Endothelial cell of umbilical vein (primary cell): ENCODE data around the gene IL34. TPM values are rescaled to one million over a fixed set of nuclear protein-coding genes. Genes with fewer than 3 reads are reported as not detected.

Experiments
- BruUV-seq: library from RNA; stranded (reverse); fragments of 400-500 nt; replicated peaks from 2 replicates; lab custom pipeline; 2021; lab: Mats Ljungman, UMichigan
- CTCF ChIA-PET: fragments of 300-600, 350-600 bp; sonication (Branson Sonifier 250); formaldehyde crosslinking; loops from one replicate; lab custom pipeline; 2021; ENCODE audit warnings: antibody characterized with exemption, inconsistent platforms; lab: Charles Lee
- POLR2A ChIA-PET: fragments of 300-600, 350-600 bp; sonication (Branson Sonifier 250); formaldehyde crosslinking; loops from one replicate; lab custom pipeline; 2021; ENCODE audit warnings: antibody characterized with exemption, inconsistent platforms; lab: Charles Lee
- DNase-seq: peaks from one replicate; pipeline ENCODE4 v3.0.0-alpha.2; 2011; ENCODE audit warnings: low read depth, low spot score
- FAIRE-seq: peaks from 2 replicates; lab custom pipeline; 2011; peaks lifted over from hg19 to GRCh38; lab: Jason Lieb, UNC
- H2AFZ ChIP-seq: 2 replicates; pipeline ENCODE4 v1.6.0; 2012; ENCODE audit warnings: low read depth, low read length, control low read depth, inconsistent platforms
- H3K27ac ChIP-seq: 2 replicates; pipeline ENCODE4 v1.5.1; 2011; ENCODE audit warnings: low read depth, mild to moderate bottlenecking, control low read depth, low read length, moderate library complexity; ENCODE audit not compliant: insufficient read depth
- H3K27me3 ChIP-seq, 2 experiments: 2 replicates each; pipeline versions ENCODE4 v1.6.0 to v1.6.1; 2011; ENCODE audit warnings: low read length in 2 of 2, mixed read lengths in 1 of 2; ENCODE audit not compliant: control insufficient read depth in 2 of 2, insufficient read depth in 2 of 2
- H3K36me3 ChIP-seq, 2 experiments: 2 replicates in 1 of 2; 3 replicates in 1 of 2; pipeline ENCODE4 v1.5.1; 2011; ENCODE audit warnings: low read length in 2 of 2, mild to moderate bottlenecking in 1 of 2, moderate library complexity in 1 of 2; ENCODE audit not compliant: control insufficient read depth in 2 of 2, insufficient read depth in 2 of 2; ENCODE audit errors: extremely low read depth in 1 of 2
- H3K4me1 ChIP-seq: 3 replicates; pipeline ENCODE4 v1.5.1; 2011; ENCODE audit warnings: mild to moderate bottlenecking, low read length; ENCODE audit not compliant: control insufficient read depth, insufficient read depth; ENCODE audit errors: extremely low read depth
- H3K4me2 ChIP-seq: 2 replicates; pipeline ENCODE4 v1.6.1; 2011; ENCODE audit warnings: low read length, control low read depth, mixed read lengths; ENCODE audit not compliant: insufficient read depth
- H3K4me3 ChIP-seq, 3 experiments: fragments of 200-600 bp in 1 of 3; sonication (generic), shearing (Covaris generic) in 1 of 3; replicated peaks in 1 of 3; 2 replicates each; pipeline ENCODE4 v1.5.1; 2011 to 2016; ENCODE audit warnings: control low read depth in 3 of 3, low read length in 3 of 3, mild to moderate bottlenecking in 2 of 3, inconsistent platforms in 1 of 3, low read depth in 1 of 3, moderate library complexity in 1 of 3; ENCODE audit not compliant: insufficient read depth in 1 of 3
- H3K79me2 ChIP-seq: 2 replicates; pipeline ENCODE4 v1.6.0; 2012; ENCODE audit warnings: low read length, inconsistent platforms; ENCODE audit not compliant: control insufficient read depth, insufficient read depth
- H3K9ac ChIP-seq: replicated peaks from 2 replicates; pipeline ENCODE3; 2011; ENCODE audit warnings: low read length, control low read depth; ENCODE audit not compliant: insufficient read depth; ENCODE audit errors: extremely low read depth
- H3K9me1 ChIP-seq: replicated peaks from 3 replicates; pipeline ENCODE4 v1.6.0; 2011; ENCODE audit warnings: mild to moderate bottlenecking, low read length; ENCODE audit not compliant: control insufficient read depth, insufficient read depth; ENCODE audit errors: extremely low read depth
- H3K9me3 ChIP-seq: replicated peaks from 2 replicates; pipeline ENCODE4 v1.5.1; 2012; ENCODE audit warnings: low read length, inconsistent platforms; ENCODE audit not compliant: control insufficient read depth, insufficient read depth
- H4K20me1 ChIP-seq: replicated peaks from 2 replicates; pipeline ENCODE3; 2011; ENCODE audit warnings: mild to moderate bottlenecking, low read length; ENCODE audit not compliant: control insufficient read depth, insufficient read depth; ENCODE audit errors: extremely low read depth
- CTCF ChIP-seq, 2 donors: IDR thresholded peaks; 1 replicate in 1 of 2; 2 replicates in 1 of 2; pipeline ENCODE4 v1.5.1; 2011; ENCODE audit warnings: low read length in 2 of 2, mild to moderate bottlenecking in 2 of 2, moderate library complexity in 2 of 2, control low read depth in 1 of 2, inconsistent platforms in 1 of 2, low read depth in 1 of 2; ENCODE audit not compliant: insufficient read depth in 1 of 2; ENCODE audit errors: extremely low read depth in 1 of 2
- EZH2 ChIP-seq: IDR thresholded peaks from 2 replicates; pipeline ENCODE4 v1.6.1; 2012; ENCODE audit warnings: borderline replicate concordance, low read depth, mild to moderate bottlenecking, moderate library complexity, low read length, inconsistent platforms; ENCODE audit not compliant: severe bottlenecking
- GATA2 ChIP-seq: IDR thresholded peaks from 2 replicates; pipeline ENCODE4 v1.7.0; 2011; ENCODE audit warnings: low read depth, mild to moderate bottlenecking, moderate library complexity, mixed read lengths, low read length; ENCODE audit not compliant: insufficient read length, insufficient read depth
- JUN ChIP-seq: IDR thresholded peaks from 2 replicates; pipeline ENCODE4 v1.6.1; 2011; ENCODE audit warnings: borderline replicate concordance, low read depth; ENCODE audit not compliant: insufficient read length, insufficient read depth
- POLR2A ChIP-seq: IDR thresholded peaks from 2 replicates; pipeline ENCODE4 v1.6.1; 2012; ENCODE audit warnings: low read depth, mild to moderate bottlenecking, control low read depth, low read length
- POLR2AphosphoS5 ChIP-seq: IDR thresholded peaks from 2 replicates; pipeline ENCODE4 v1.6.1; 2012; ENCODE audit warnings: low read depth, mild to moderate bottlenecking, control low read depth, low read length, moderate library complexity; ENCODE audit not compliant: insufficient read depth
- dilution Hi-C: fragments of 300-500 bp; cut with MboI; formaldehyde crosslinking; loops from one replicate; pipeline ENCODE4 v1.15.0; 2019; ENCODE audit warnings: low sequenced_read_pairs; ENCODE audit not compliant: extremely low pct_ligation_motif_present
- intact Hi-C: fragments of 100-400 bp; cut with micrococcal nuclease; formaldehyde crosslinking; loops from one replicate; pipeline ENCODE4 v1.10.0; 2022
- polyA plus RNA-seq, 4 experiments: library from polyadenylated mRNA; depleted of rRNA in 3 of 4; stranded (reverse) in 3 of 4; unstranded in 1 of 4; fragments of >200 nt; gene quantifications; 2 replicates each; pipeline versions ENCODE4 v1.2.1 to v1.2.3, GENCODE V29; 2011 to 2012; ENCODE audit warnings: missing spikeins in 1 of 4
- total RNA-seq: library from RNA; stranded (reverse); gene quantifications from 2 replicates; pipeline ENCODE4 v1.2.3, GENCODE V29; 2021
- TF ChIP-seq, protein P1 (sequence below): IDR thresholded peaks from 2 replicates; pipeline ENCODE4 v1.6.1; 2011; ENCODE audit not compliant: insufficient read depth, insufficient read length

IL34 gene
- total and polyA plus RNA-seq, 2 donors (not counting 3 experiments of a cell fraction or from before 2014, with no cell fraction given): 0.88 to 0.97 TPM

- no peaks in the 10 kb centered on the region for H3K9me1 ChIP-seq
- intact Hi-C loops: no loop called here
- H3K27ac ChIP-seq: no peak overlapping the region
- ChIA-PET CTCF (interaction anchor here (1.4 to 1.7 kb wide), 2 partner anchors 9 to 43 kb away, joined by 3 to 9 read pairs; no protein-coding TSS in a partner anchor), POLR2A (no interaction called here)
- no peak for TF ChIP-seq GATA2
- no peak for TF ChIP-seq EZH2
- no peak for TF ChIP-seq POLR2A
- TF ChIP-seq, protein P1, sequence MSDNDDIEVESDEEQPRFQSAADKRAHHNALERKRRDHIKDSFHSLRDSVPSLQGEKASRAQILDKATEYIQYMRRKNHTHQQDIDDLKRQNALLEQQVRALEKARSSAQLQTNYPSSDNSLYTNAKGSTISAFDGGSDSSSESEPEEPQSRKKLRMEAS: no peak
- TF ChIP-seq POLR2AphosphoS5: no peak
- no peak for TF ChIP-seq JUN
- no peak for TF ChIP-seq CTCF (IDR thresholded peaks at IDR 0.05; ENCODE audit: extremely low read depth in 1 of 2, insufficient read depth in 1 of 2, low read depth in 1 of 2, low read length in 2 of 2)
- DNase-seq: no peak
- H3K27me3 ChIP-seq: no peaks in the 10 kb centered on the region
- no peaks in the 10 kb centered on the region for H3K79me2 ChIP-seq
- no TSS peak for BruUV-seq
- no peaks in the 10 kb centered on the region for H3K36me3 ChIP-seq
- H3K9me3 ChIP-seq: no peaks in the 10 kb centered on the region
- H3K4me2 ChIP-seq: no peak overlapping the region
- no peak overlapping the region for H3K9ac ChIP-seq
- H3K4me3 ChIP-seq: no peak overlapping the region
- H3K4me1 ChIP-seq: no peaks in the 10 kb centered on the region
- dilution Hi-C loops: no loop called here
- H2AFZ ChIP-seq: no peak overlapping the region
- FAIRE-seq: no peak
- H4K20me1 ChIP-seq: no peaks in the 10 kb centered on the region
These were observed 35.1 kb upstream of the IL34 start for GRCh38 chr16:70611224-70611598.
